GM23248 (cell line): Measurements from ENCODE around the gene USP36. TPM values are rescaled to one million over a fixed set of nuclear protein-coding genes. Genes with fewer than 3 reads are reported as not detected.

ENCODE experiments used
- DNase-seq: peaks from one replicate; pipeline ENCODE4 v3.0.0-alpha.2; 2015
- H2AFZ ChIP-seq: fragments of 200-600 bp; sonication (generic); 2 replicates; pipeline ENCODE4 v1.6.1; 2016; ENCODE audit warnings: antibody characterized with exemption
- H3F3A ChIP-seq: fragments of 200-600 bp; sonication (generic); 2 replicates; pipeline ENCODE4 v1.6.1; 2016; ENCODE audit warnings: mild to moderate bottlenecking, antibody characterized with exemption, mixed run types; ENCODE audit not compliant: insufficient read depth
- H3K27ac ChIP-seq: fragments of 200-600 bp; sonication (generic); 2 replicates; pipeline ENCODE4 v1.5.1; 2016; ENCODE audit warnings: mild to moderate bottlenecking
- H3K27me3 ChIP-seq: fragments of 200-600 bp; sonication (generic); replicated peaks from 2 replicates; pipeline ENCODE4 v1.6.1; 2016; ENCODE audit warnings: mild to moderate bottlenecking; ENCODE audit not compliant: insufficient read depth
- H3K36me3 ChIP-seq: fragments of 200-600 bp; sonication (generic); 2 replicates; pipeline ENCODE4 v1.6.1; 2016; ENCODE audit warnings: low read depth, mild to moderate bottlenecking
- H3K4me1 ChIP-seq: fragments of 200-600 bp; sonication (generic); 2 replicates; pipeline ENCODE4 v1.6.1; 2016; ENCODE audit warnings: mild to moderate bottlenecking; ENCODE audit not compliant: insufficient read depth
- H3K4me2 ChIP-seq: fragments of 200-600 bp; sonication (generic); one replicate; pipeline ENCODE4 v1.6.1; 2016; ENCODE audit warnings: mild to moderate bottlenecking; ENCODE audit not compliant: unreplicated experiment
- H3K4me3 ChIP-seq: fragments of 200-600 bp; sonication (generic); 2 replicates; pipeline ENCODE4 v1.5.1; 2016; ENCODE audit warnings: mild to moderate bottlenecking
- H3K79me2 ChIP-seq: fragments of 200-600 bp; sonication (generic); 2 replicates; pipeline ENCODE4 v1.6.1; 2016; ENCODE audit warnings: mild to moderate bottlenecking; ENCODE audit not compliant: insufficient read depth
- H3K9ac ChIP-seq: fragments of 200-600 bp; sonication (generic); 2 replicates; pipeline ENCODE4 v1.6.1; 2016; ENCODE audit warnings: mild to moderate bottlenecking
- H3K9me2 ChIP-seq: fragments of 200-600 bp; sonication (generic); 2 replicates; pipeline ENCODE4 v1.6.1; 2016; ENCODE audit warnings: mixed run types, mild to moderate bottlenecking, moderate library complexity; ENCODE audit not compliant: insufficient read depth
- H3K9me3 ChIP-seq: fragments of 200-600 bp; sonication (generic); one replicate; pipeline ENCODE4 v1.6.1; 2017; ENCODE audit warnings: low read depth
- H4K20me1 ChIP-seq: fragments of 200-600 bp; sonication (generic); 2 replicates; pipeline ENCODE4 v1.6.0; 2016; ENCODE audit not compliant: insufficient read depth
- EZH2 ChIP-seq: fragments of 200-600 bp; sonication (generic); IDR thresholded peaks from 2 replicates; pipeline ENCODE4 v1.6.1; 2018; ENCODE audit warnings: antibody characterized with exemption, mild to moderate bottlenecking; ENCODE audit not compliant: insufficient read depth, poor library complexity, severe bottlenecking
- EZH2phosphoT487 ChIP-seq: fragments of 200-600 bp; sonication (generic); IDR thresholded peaks from 2 replicates; pipeline ENCODE4 v1.6.1; 2018; ENCODE audit warnings: antibody characterized with exemption, moderate library complexity, mild to moderate bottlenecking, low read depth; ENCODE audit not compliant: insufficient read depth
- WGBS, 2 experiments: methylation state at CpG; one replicate each; pipeline ENCODE4 v1.1.6; 2015 to 2017; ENCODE audit warnings: low lambda C conversion rate in 2 of 2, low coverage in 1 of 2; ENCODE audit errors: missing lambda C conversion rate in 2 of 2; 5-methylcytosine and 5-hydroxymethylcytosine counted together
- in situ Hi-C: fragments of 300-500 bp; cut with MboI; formaldehyde crosslinking; loops from 2 replicates; pipeline ENCODE4 v1.15.0; 2020
- polyA plus RNA-seq: library from polyadenylated mRNA; unstranded; fragments of >200 nt; fragmentation: Nextera tagmentation; extraction: Ambion mirVana; gene quantifications from 2 replicates; pipeline ENCODE4 v1.2.1, GENCODE V29; 2016
- total RNA-seq: library from RNA; depleted of rRNA; stranded (reverse); fragments of >200 nt; shearing (Covaris generic); gene quantifications from 2 replicates; pipeline ENCODE4 v1.2.3, GENCODE V29; 2014

The USP36 gene
- total and polyA plus RNA-seq, 2 experiments from 2014 or later = 19.9 to 30.2 TPM

GRCh38 chr17:78820841-78821240, 19.8 kb downstream of the USP36 start:
- H3K9ac ChIP-seq = no peak overlapping the region
- DNase-seq = no peak
- H3F3A ChIP-seq = peaks cover 25% of the 10 kb centered on the region
- H3K79me2 ChIP-seq = peaks cover 56% of the 10 kb centered on the region
- TF ChIP-seq EZH2phosphoT487 = no peak
- no peak for TF ChIP-seq EZH2
- peaks cover 14% of the 10 kb centered on the region for H3K4me1 ChIP-seq
- in situ Hi-C loops = no loop called here
- H4K20me1 ChIP-seq = no peaks in the 10 kb centered on the region
- H3K9me3 ChIP-seq = no peaks in the 10 kb centered on the region
- H3K4me2 ChIP-seq = no peak overlapping the region
- H3K9me2 ChIP-seq = no peaks in the 10 kb centered on the region
- peaks cover 56% of the 10 kb centered on the region for H3K36me3 ChIP-seq
- H3K27ac ChIP-seq = no peak overlapping the region
- no peak overlapping the region for H3K4me3 ChIP-seq
- WGBS, 2 experiments = 88 to 89% methylated on average over 13 of the region's 13 CpGs
- H2AFZ ChIP-seq = no peak overlapping the region
- H3K27me3 ChIP-seq = no peaks in the 10 kb centered on the region

- TF ChIP-seq EZH2phosphoT487 (no peak), EZH2 (no peak)
- no peak overlapping the region for H3K4me2 ChIP-seq
- peaks cover 49% of the 10 kb centered on the region for H3K79me2 ChIP-seq
- H3K36me3 ChIP-seq = peaks cover 57% of the 10 kb centered on the region
- H3K27me3 ChIP-seq = no peaks in the 10 kb centered on the region
- no peak overlapping the region for H3K27ac ChIP-seq
- peaks cover 14% of the 10 kb centered on the region for H3K4me1 ChIP-seq
- H4K20me1 ChIP-seq = no peaks in the 10 kb centered on the region
- H3K4me3 ChIP-seq = no peak overlapping the region
- H3F3A ChIP-seq = peaks cover 21% of the 10 kb centered on the region
- in situ Hi-C loops = no loop called here
- H3K9me3 ChIP-seq = no peaks in the 10 kb centered on the region
- H3K9me2 ChIP-seq = no peaks in the 10 kb centered on the region
- 95 to 96% methylated on average over 18 of the region's 18 CpGs for WGBS, 2 experiments
- H3K9ac ChIP-seq = no peak overlapping the region
- DNase-seq = no peak
- H2AFZ ChIP-seq = no peak overlapping the region
Observed at GRCh38 chr17:78819806-78820792, 20.5 kb downstream of the USP36 start.

- H3K27ac ChIP-seq = no peak overlapping the region
- WGBS, 2 experiments = 82% methylated on average over 8 of the region's 8 CpGs
- H2AFZ ChIP-seq = no peak overlapping the region
- H3K4me2 ChIP-seq = no peak overlapping the region
- H3K4me3 ChIP-seq = no peak overlapping the region
- peaks cover 54% of the 10 kb centered on the region for H3K36me3 ChIP-seq
- peaks cover 17% of the 10 kb centered on the region for H3F3A ChIP-seq
- in situ Hi-C loops = no loop called here
- no peak overlapping the region for H3K9ac ChIP-seq
- no peak for DNase-seq
- no peak for TF ChIP-seq EZH2phosphoT487
- TF ChIP-seq EZH2 = no peak
- H4K20me1 ChIP-seq = no peaks in the 10 kb centered on the region
- peaks cover 42% of the 10 kb centered on the region for H3K79me2 ChIP-seq
- peaks cover 14% of the 10 kb centered on the region for H3K4me1 ChIP-seq
- no peaks in the 10 kb centered on the region for H3K9me2 ChIP-seq
- no peaks in the 10 kb centered on the region for H3K9me3 ChIP-seq
- H3K27me3 ChIP-seq = no peaks in the 10 kb centered on the region
Observed at GRCh38 chr17:78819402-78819801, 21.2 kb downstream of the USP36 start.

GRCh38 chr17:78818932-78819331, 21.7 kb downstream of the USP36 start:
- H3K4me2 ChIP-seq = no peak overlapping the region
- H3K27me3 ChIP-seq = no peaks in the 10 kb centered on the region
- H3K36me3 ChIP-seq = peaks cover 57% of the 10 kb centered on the region
- peaks cover 14% of the 10 kb centered on the region for H3K4me1 ChIP-seq
- no peaks in the 10 kb centered on the region for H3K9me3 ChIP-seq
- H3K27ac ChIP-seq = no peak overlapping the region
- WGBS, 2 experiments = 76 to 80% methylated on average over 6 of the region's 6 CpGs
- in situ Hi-C loops = no loop called here
- no peak overlapping the region for H3K9ac ChIP-seq
- H3K79me2 ChIP-seq = peaks cover 38% of the 10 kb centered on the region
- no peak overlapping the region for H3K4me3 ChIP-seq
- TF ChIP-seq EZH2phosphoT487 (no peak), EZH2 (no peak)
- H3F3A ChIP-seq = peaks cover 12% of the 10 kb centered on the region
- H4K20me1 ChIP-seq = no peaks in the 10 kb centered on the region
- H2AFZ ChIP-seq = no peak overlapping the region
- no peak for DNase-seq
- H3K9me2 ChIP-seq = no peaks in the 10 kb centered on the region
